GM23338 (cell line): ENCODE data around the gene ADIG. TPM values are rescaled to one million over a fixed set of nuclear protein-coding genes. Genes with fewer than 3 reads are reported as not detected.

Source experiments
- ATAC-seq: fragments of 200-7000 bp; cut with Tn5 transposase; 3 replicates; pipeline ENCODE4 v1.9.1; 2020
- DNase-seq: peaks from one replicate; pipeline ENCODE4 v3.0.0-alpha.2; 2015; ENCODE audit warnings: low spot score
- H2AFZ ChIP-seq: fragments of 200-600 bp; sonication (generic); 2 replicates; pipeline ENCODE4 v1.8.0; 2016; ENCODE audit warnings: antibody characterized with exemption, mild to moderate bottlenecking, moderate library complexity
- H3F3A ChIP-seq: fragments of 200-600 bp; sonication (generic); replicated peaks from 2 replicates; pipeline ENCODE4 v1.8.0; 2017; ENCODE audit warnings: antibody characterized with exemption, mixed run types, low read depth
- H3K27ac ChIP-seq: fragments of 200-600 bp; sonication (generic); 2 replicates; pipeline ENCODE4 v1.6.1; 2016; ENCODE audit warnings: low read depth
- H3K27me3 ChIP-seq: fragments of 200-600 bp; sonication (generic); 2 replicates; pipeline ENCODE4 v1.8.0; 2016; ENCODE audit warnings: mild to moderate bottlenecking, mixed run types, moderate library complexity; ENCODE audit not compliant: insufficient read depth
- H3K36me3 ChIP-seq: fragments of 200-600 bp; sonication (generic); 2 replicates; pipeline ENCODE4 v1.8.0; 2016; ENCODE audit warnings: mild to moderate bottlenecking; ENCODE audit not compliant: insufficient read depth
- H3K4me1 ChIP-seq: fragments of 200-600 bp; sonication (generic); 2 replicates; pipeline ENCODE4 v1.8.0; 2016; ENCODE audit warnings: mild to moderate bottlenecking, moderate library complexity; ENCODE audit not compliant: insufficient read depth
- H3K4me2 ChIP-seq: fragments of 200-600 bp; sonication (generic); 2 replicates; pipeline ENCODE4 v1.7.1; 2017; ENCODE audit warnings: mixed run types
- H3K4me3 ChIP-seq: fragments of 200-600 bp; sonication (generic); 2 replicates; pipeline ENCODE4 v1.6.1; 2016; ENCODE audit warnings: mixed run types
- H3K79me2 ChIP-seq: fragments of 200-600 bp; sonication (generic); replicated peaks from 2 replicates; pipeline ENCODE4 v1.8.0; 2017; ENCODE audit warnings: mild to moderate bottlenecking; ENCODE audit not compliant: insufficient read depth
- H3K9me2 ChIP-seq: fragments of 200-600 bp; sonication (generic); 2 replicates; pipeline ENCODE4 v1.8.0; 2017; ENCODE audit not compliant: insufficient read depth
- H4K20me1 ChIP-seq: fragments of 200-600 bp; sonication (generic); replicated peaks from 2 replicates; pipeline ENCODE4 v1.8.0; 2017; ENCODE audit warnings: mild to moderate bottlenecking; ENCODE audit not compliant: insufficient read depth
- H3K27ac Mint-ChIP-seq: 2 replicates; pipeline ENCODE4 v1.8.0; 2020; ENCODE audit warnings: inconsistent platforms, mild to moderate bottlenecking, moderate library complexity, mixed read lengths
- H3K27me3 Mint-ChIP-seq: 3 replicates; pipeline ENCODE4 v1.8.0; 2022; ENCODE audit warnings: low read depth, mild to moderate bottlenecking, moderate library complexity, mixed read lengths, inconsistent platforms; ENCODE audit not compliant: insufficient read depth, poor library complexity
- H3K36me3 Mint-ChIP-seq: 3 replicates; pipeline ENCODE4 v1.8.0; 2021; ENCODE audit warnings: low read depth, mild to moderate bottlenecking, inconsistent platforms, moderate library complexity, mixed read lengths
- H3K4me1 Mint-ChIP-seq: 3 replicates; pipeline ENCODE4 v1.8.0; 2020; ENCODE audit warnings: mild to moderate bottlenecking, inconsistent platforms, mixed read lengths
- H3K4me3 Mint-ChIP-seq: 3 replicates; pipeline ENCODE4 v1.8.0; 2021; ENCODE audit warnings: moderate library complexity, mild to moderate bottlenecking, inconsistent platforms, mixed read lengths
- H3K9me3 Mint-ChIP-seq: 3 replicates; pipeline ENCODE4 v1.8.0; 2020; ENCODE audit warnings: moderate library complexity, mild to moderate bottlenecking, inconsistent platforms, mixed read lengths
- CREB1 ChIP-seq: fragments of 250-450 bp; sonication (Bioruptor Pico); IDR thresholded peaks from 2 replicates; pipeline ENCODE4 v1.5.0; 2020; ENCODE audit warnings: low read depth, mild to moderate bottlenecking, moderate library complexity
- EZH2 ChIP-seq: fragments of 200-600 bp; sonication (generic); IDR thresholded peaks from one replicate; pipeline ENCODE4 v1.8.0; 2017; ENCODE audit warnings: antibody characterized with exemption, mild to moderate bottlenecking, low read depth; ENCODE audit not compliant: unreplicated experiment
- EZH2phosphoT487 ChIP-seq: fragments of 200-600 bp; sonication (generic); IDR thresholded peaks from one replicate; pipeline ENCODE4 v1.8.1; 2018; ENCODE audit warnings: antibody characterized with exemption; ENCODE audit not compliant: unreplicated experiment
- JUNB ChIP-seq: IDR thresholded peaks from one replicate; pipeline ENCODE4 v1.6.1; 2016; ENCODE audit warnings: antibody characterized with exemption; ENCODE audit not compliant: unreplicated experiment
- POLR2AphosphoS5 ChIP-seq: IDR thresholded peaks from 2 replicates; pipeline ENCODE4 v1.6.1; 2016; ENCODE audit warnings: antibody characterized with exemption, low read depth
- REST ChIP-seq: IDR thresholded peaks from one replicate; pipeline ENCODE4 v1.6.1; 2018; ENCODE audit warnings: antibody characterized with exemption; ENCODE audit not compliant: unreplicated experiment
- STAT1 ChIP-seq: IDR thresholded peaks from one replicate; pipeline ENCODE4 v1.6.1; 2016; ENCODE audit warnings: antibody characterized with exemption; ENCODE audit not compliant: unreplicated experiment
- ZNF114 ChIP-seq: fragments of 250-450 bp; sonication (Bioruptor Pico); IDR thresholded peaks from 2 replicates; pipeline ENCODE4 v1.5.0; 2020; ENCODE audit warnings: mild to moderate bottlenecking, moderate library complexity
- ZNF331 ChIP-seq: fragments of 250-450 bp; sonication (Bioruptor Pico); IDR thresholded peaks from 2 replicates; pipeline ENCODE4 v1.5.0; 2020; ENCODE audit warnings: low read depth, mild to moderate bottlenecking, moderate library complexity
- ZNF462 ChIP-seq: fragments of 250-450 bp; sonication (Bioruptor Pico); IDR thresholded peaks from 2 replicates; pipeline ENCODE4 v1.5.0; 2020; ENCODE audit warnings: mild to moderate bottlenecking, moderate library complexity
- polyA plus RNA-seq: library from polyadenylated mRNA; unstranded; fragments of >200 nt; fragmentation: Nextera tagmentation; extraction: Ambion mirVana; gene quantifications from 2 replicates; pipeline ENCODE4 v1.2.1, GENCODE V29; 2016
- total RNA-seq: library from RNA; depleted of rRNA; stranded (reverse); fragments of >200 nt; shearing (Covaris generic); gene quantifications from 2 replicates; pipeline ENCODE4 v1.2.3, GENCODE V29; 2014

Gene ADIG
- total and polyA plus RNA-seq, 2 experiments from 2014 or later: not detected

GRCh38 chr20:38629979-38630378 lies 49.0 kb downstream of the ADIG start:
- H3K27me3 ChIP-seq: no peaks in the 10 kb centered on the region; the same call in 1 of the 2 replicates
- TF ChIP-seq EZH2phosphoT487 (no peak), JUNB (no peak), STAT1 (no peak), POLR2AphosphoS5 (no peak), REST (no peak), ZNF331 (CRISPR knock-in tag) (no peak), ZNF114 (no peak), EZH2 (no peak), ZNF462 (CRISPR knock-in tag) (no peak), CREB1 (CRISPR knock-in tag) (no peak)

More at GRCh38 chr20:38629979-38630378, 49.0 kb downstream of the ADIG start:
- H3K4me1 ChIP-seq: peaks cover 7% of the 10 kb centered on the region; the same call in 1 of the 2 replicates
- no peaks in the 10 kb centered on the region for H3K36me3 ChIP-seq
- H3K4me2 ChIP-seq: no peak overlapping the region
- H3K27ac ChIP-seq: no peak overlapping the region
- H3K79me2 ChIP-seq: no peaks in the 10 kb centered on the region
- Mint-ChIP-seq H3K9me3 (no peaks in the 10 kb centered on the region; the same call in 2 of the 3 replicates), H3K27me3 (peaks cover 14% of the 10 kb centered on the region), H3K4me3 (no peak overlapping the region), H3K27ac (no peak overlapping the region), H3K4me1 (peaks cover 19% of the 10 kb centered on the region), H3K36me3 (no peaks in the 10 kb centered on the region)
- DNase-seq (no peak), ATAC-seq (no peak)
- H3F3A ChIP-seq: no peaks in the 10 kb centered on the region
- H4K20me1 ChIP-seq: no peaks in the 10 kb centered on the region
- no peaks in the 10 kb centered on the region for H3K9me2 ChIP-seq
- H2AFZ ChIP-seq: no peak overlapping the region
- H3K4me3 ChIP-seq: no peak overlapping the region
